ENCODE data around the gene BCAS4. TPM values are rescaled to one million over a fixed set of nuclear protein-coding genes. Genes with fewer than 3 reads are reported as not detected.
"Not testable (repeated sequence)": the region's sequence is repeated elsewhere in the genome, so short reads cannot be mapped to it uniquely, and the experiment has no call there.

The BCAS4 gene
- total RNA-seq, 1 donor from 2014 or later = 9.0 TPM

DNA sequence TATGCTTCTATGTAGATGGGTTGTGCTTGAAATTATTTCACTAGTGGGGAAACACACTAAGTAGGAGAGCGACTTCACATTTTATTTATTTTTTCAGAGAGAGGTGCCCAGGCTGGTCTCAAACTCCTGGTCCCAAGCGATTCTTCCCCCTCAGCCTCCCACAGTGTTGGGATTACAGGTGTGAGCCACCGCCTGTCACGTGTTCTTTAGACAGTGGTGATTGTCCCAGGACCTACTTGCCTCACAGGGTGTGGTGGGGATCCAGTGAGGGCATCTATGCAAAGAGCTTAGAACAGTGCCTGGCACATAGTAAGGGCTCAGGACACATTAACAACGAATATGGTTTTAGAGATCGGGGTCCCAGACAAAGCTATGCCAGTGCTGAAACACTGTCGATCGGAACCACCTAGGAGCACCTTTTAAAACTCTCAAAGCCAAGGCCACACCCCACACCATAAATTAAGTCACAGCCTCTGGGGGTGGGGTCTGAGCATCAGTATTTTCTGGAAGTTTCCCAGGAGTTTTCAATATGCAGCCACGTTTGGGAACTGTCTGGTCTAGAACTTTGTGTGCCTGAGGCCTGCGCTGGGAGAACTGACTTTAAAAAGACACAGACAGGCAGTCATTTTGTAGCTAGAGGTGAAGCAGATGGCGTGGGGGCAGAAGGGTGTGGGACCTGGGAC is 4.8 kb upstream of the BCAS4 start:
- Mint-ChIP-seq H3K36me3 (ENCODE audit: low read depth) (no peaks in the 10 kb centered on the region), H3K27me3 (ENCODE audit: low read depth) (no peaks in the 10 kb centered on the region), H3K4me3 (peak overlapping the region; percentile 19), H3K4me1 (peaks cover 6% of the 10 kb centered on the region), H3K27ac (ENCODE audit: unreplicated experiment) (peak overlapping the region; percentile 50), H3K9me3 (no peaks in the 10 kb centered on the region)
- DNase-seq (ENCODE audit: low read depth, low spot score) = no peak
- TF ChIP-seq, protein P1, sequence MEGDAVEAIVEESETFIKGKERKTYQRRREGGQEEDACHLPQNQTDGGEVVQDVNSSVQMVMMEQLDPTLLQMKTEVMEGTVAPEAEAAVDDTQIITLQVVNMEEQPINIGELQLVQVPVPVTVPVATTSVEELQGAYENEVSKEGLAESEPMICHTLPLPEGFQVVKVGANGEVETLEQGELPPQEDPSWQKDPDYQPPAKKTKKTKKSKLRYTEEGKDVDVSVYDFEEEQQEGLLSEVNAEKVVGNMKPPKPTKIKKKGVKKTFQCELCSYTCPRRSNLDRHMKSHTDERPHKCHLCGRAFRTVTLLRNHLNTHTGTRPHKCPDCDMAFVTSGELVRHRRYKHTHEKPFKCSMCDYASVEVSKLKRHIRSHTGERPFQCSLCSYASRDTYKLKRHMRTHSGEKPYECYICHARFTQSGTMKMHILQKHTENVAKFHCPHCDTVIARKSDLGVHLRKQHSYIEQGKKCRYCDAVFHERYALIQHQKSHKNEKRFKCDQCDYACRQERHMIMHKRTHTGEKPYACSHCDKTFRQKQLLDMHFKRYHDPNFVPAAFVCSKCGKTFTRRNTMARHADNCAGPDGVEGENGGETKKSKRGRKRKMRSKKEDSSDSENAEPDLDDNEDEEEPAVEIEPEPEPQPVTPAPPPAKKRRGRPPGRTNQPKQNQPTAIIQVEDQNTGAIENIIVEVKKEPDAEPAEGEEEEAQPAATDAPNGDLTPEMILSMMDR (conservative IDR thresholded peaks at IDR 0.05) = no peak

DNA sequence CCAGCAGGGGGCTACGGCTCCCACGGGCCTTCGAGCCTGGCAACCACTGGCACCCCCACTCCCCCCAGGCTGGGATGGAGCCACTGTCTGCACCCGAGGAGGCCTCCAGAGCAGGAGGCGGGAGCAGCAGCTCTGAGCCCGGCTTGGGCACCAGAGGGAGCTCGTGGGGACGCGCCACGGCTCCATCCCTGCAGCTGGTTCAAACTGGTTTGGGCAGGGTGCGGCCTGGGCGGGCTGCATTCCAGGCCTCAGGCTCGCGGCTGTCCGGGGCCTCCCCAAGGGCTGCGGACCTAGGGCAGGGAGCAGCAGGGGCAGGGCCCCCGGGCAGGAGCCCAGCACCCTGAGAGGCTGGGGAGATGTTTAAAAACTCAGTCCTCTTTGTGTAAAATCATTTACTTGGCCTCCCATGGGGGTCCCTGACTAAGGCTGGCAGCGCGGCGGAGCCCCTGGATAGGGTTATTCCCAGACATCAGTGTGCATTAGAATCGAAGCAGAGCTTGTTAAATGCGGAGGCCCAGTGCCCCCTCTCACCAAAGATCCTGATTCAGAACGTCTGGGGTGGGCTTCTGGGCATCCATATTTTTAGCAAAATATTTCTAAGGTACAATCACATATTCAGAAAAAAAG is 4.1 kb upstream of the BCAS4 start:
- TF ChIP-seq, protein P1 (conservative IDR thresholded peaks at IDR 0.05) = peak; percentile 76
- H3K27me3 Mint-ChIP-seq (ENCODE audit: low read depth) = no peaks in the 10 kb centered on the region
- H3K4me3 Mint-ChIP-seq = peak overlapping the region; percentile 31
- H3K27ac Mint-ChIP-seq (ENCODE audit: unreplicated experiment) = peak overlapping the region; percentile 67
- H3K9me3 Mint-ChIP-seq = no peaks in the 10 kb centered on the region
- no peaks in the 10 kb centered on the region for H3K36me3 Mint-ChIP-seq (ENCODE audit: low read depth)
- peaks cover 11% of the 10 kb centered on the region for H3K4me1 Mint-ChIP-seq
- peak; percentile 82 for DNase-seq (ENCODE audit: low read depth, low spot score)

DNA sequence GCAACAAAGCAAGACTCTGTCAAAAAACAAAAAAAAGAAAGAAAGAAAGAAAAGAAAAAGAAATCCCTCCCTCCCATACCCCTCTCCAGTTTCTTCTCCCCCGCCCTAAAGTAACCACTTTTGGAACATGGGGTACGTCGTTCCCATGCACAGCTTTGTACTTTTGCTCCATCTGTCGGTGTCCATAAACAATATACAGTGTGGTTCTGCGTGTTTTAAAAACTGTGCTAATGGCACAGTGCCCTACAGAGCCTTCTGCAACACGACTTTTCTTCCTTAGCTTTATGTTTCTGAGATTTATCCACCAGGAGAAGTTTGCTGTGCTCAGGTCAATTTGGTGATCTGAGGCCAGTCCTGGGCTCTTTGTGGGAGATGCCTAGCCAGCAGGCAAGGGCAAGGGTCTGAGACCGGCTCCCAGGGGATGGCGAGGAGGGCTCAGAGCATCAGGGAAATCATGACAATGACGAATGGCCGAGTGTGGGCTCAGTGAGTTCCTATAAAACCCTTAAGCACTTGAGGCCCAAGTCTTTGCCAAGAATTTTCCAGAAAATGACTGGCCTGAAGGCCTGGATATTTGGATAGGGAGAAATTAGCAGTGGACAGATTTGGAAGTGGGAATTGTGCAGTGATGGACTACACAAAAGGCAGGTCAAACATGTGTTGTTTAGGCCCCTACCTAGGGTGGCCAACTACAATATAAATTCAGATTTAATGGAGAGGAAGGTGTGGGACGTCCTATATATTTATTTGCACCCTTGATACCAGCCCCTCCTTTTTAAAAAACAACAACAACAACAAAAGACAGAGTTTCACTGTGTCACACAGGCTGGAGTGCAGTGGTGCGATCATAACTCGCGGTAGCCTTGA is 1.9 kb upstream of the BCAS4 start:
- Mint-ChIP-seq H3K4me1 (peaks cover 12% of the 10 kb centered on the region), H3K27ac (ENCODE audit: unreplicated experiment) (no peak overlapping the region), H3K27me3 (ENCODE audit: low read depth) (no peaks in the 10 kb centered on the region), H3K9me3 (no peaks in the 10 kb centered on the region), H3K4me3 (peak overlapping the region; percentile 77), H3K36me3 (ENCODE audit: low read depth) (no peaks in the 10 kb centered on the region)
- DNase-seq (ENCODE audit: low read depth, low spot score) = no peak
- TF ChIP-seq, protein P1 (conservative IDR thresholded peaks at IDR 0.05) = no peak

GRCh38 chr20:50793575-50794016 is 1.3 kb upstream of the BCAS4 start:
- not testable (repeated sequence) for H3K36me3 Mint-ChIP-seq (ENCODE audit: low read depth); DNase-seq (ENCODE audit: low read depth, low spot score)
- TF ChIP-seq, protein P1 (conservative IDR thresholded peaks at IDR 0.05) = peak; percentile 62

DNA sequence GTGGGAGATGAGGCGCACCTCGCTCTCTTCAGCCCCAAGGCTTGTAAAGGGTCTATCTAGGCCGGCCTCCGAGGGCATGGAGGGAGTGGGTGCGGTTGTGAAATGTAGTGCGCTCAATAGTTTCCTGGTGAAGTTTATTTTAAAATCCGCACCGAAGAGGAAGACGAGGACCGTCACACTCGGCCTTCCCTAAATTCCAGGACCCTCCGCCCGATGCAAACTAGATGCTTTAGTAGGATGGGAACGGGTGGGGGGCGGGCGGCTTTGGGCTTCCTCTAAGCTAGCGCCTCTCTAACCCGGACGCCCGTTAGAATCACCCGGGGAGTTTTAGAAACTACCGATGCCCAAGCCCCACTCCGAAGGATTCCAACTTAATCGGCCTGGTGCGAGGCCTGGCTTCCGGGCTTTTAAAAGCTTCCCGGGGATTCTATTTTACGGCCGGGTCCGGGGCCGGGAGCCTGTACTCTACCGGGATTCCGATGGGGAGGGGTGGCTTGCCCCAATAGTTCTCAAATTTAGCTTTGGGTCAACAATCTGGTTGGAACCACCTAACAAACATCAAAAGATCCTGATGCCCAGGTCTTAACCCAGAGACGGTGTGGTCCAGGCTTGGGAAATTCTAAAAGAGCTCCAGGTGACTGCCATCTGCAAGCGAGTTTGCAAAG is 548 bp upstream of the BCAS4 start:
- TF ChIP-seq, protein P1 (conservative IDR thresholded peaks at IDR 0.05) = no peak
- Mint-ChIP-seq H3K9me3 (no peaks in the 10 kb centered on the region), H3K36me3 (ENCODE audit: low read depth) (no peaks in the 10 kb centered on the region), H3K4me1 (peaks cover 12% of the 10 kb centered on the region), H3K4me3 (peak overlapping the region; percentile 75), H3K27ac (ENCODE audit: unreplicated experiment) (no peak overlapping the region), H3K27me3 (ENCODE audit: low read depth) (no peaks in the 10 kb centered on the region)
- DNase-seq (ENCODE audit: low read depth, low spot score) = no peak

More at GRCh38 chr20:50793575-50794016, 1.3 kb upstream of the BCAS4 start:
- Mint-ChIP-seq H3K4me3 (peak overlapping the region; percentile 77), H3K4me1 (peaks cover 12% of the 10 kb centered on the region)
- H3K27ac Mint-ChIP-seq (ENCODE audit: unreplicated experiment); H3K27me3 Mint-ChIP-seq (ENCODE audit: low read depth); H3K9me3 Mint-ChIP-seq: not testable (repeated sequence)

All from neural crest cell (in vitro differentiated cells).